ENCODE data around the gene KRT12.

Gene KRT12

GRCh38 chr17:40901981-40902474 is 35.0 kb upstream of the KRT12 start:
- Mint-ChIP-seq H3K27ac (no peak overlapping the region), H3K4me1 (ENCODE audit: low read depth) (peaks cover 12% of the 10 kb centered on the region), H3K4me3 (no peak overlapping the region), H3K27me3 (peaks cover 13% of the 10 kb centered on the region), H3K9me3 (no peaks in the 10 kb centered on the region), H3K36me3 (ENCODE audit: low read depth) (no peaks in the 10 kb centered on the region)
- intact Hi-C loops (cut with micrococcal nuclease), result no loop called here

- H3K27me3 Mint-ChIP-seq, result peaks cover 8% of the 10 kb centered on the region
- intact Hi-C loops (cut with micrococcal nuclease), result no loop called here
- H3K9me3 Mint-ChIP-seq, result no peaks in the 10 kb centered on the region
- H3K36me3 Mint-ChIP-seq (ENCODE audit: low read depth), result no peaks in the 10 kb centered on the region
- no peak overlapping the region for H3K4me3 Mint-ChIP-seq
- peaks cover 12% of the 10 kb centered on the region for H3K4me1 Mint-ChIP-seq (ENCODE audit: low read depth)
- H3K27ac Mint-ChIP-seq, result no peak overlapping the region
These were observed 33.9 kb upstream of the KRT12 start for GRCh38 chr17:40900809-40901356.

- Mint-ChIP-seq H3K9me3 (no peaks in the 10 kb centered on the region), H3K27me3 (peaks cover 3% of the 10 kb centered on the region), H3K4me1 (ENCODE audit: low read depth) (peaks cover 8% of the 10 kb centered on the region), H3K36me3 (ENCODE audit: low read depth) (no peaks in the 10 kb centered on the region), H3K4me3 (no peak overlapping the region), H3K27ac (no peak overlapping the region)
- intact Hi-C loops (cut with micrococcal nuclease), result no loop called here
These were observed 30.0 kb upstream of the KRT12 start for GRCh38 chr17:40896916-40897455.

- Mint-ChIP-seq H3K36me3 (ENCODE audit: low read depth) (no peaks in the 10 kb centered on the region), H3K4me3 (no peak overlapping the region), H3K4me1 (ENCODE audit: low read depth) (peaks cover 8% of the 10 kb centered on the region), H3K27me3 (peaks cover 3% of the 10 kb centered on the region), H3K27ac (no peak overlapping the region), H3K9me3 (no peaks in the 10 kb centered on the region)
- intact Hi-C loops (cut with micrococcal nuclease), result no loop called here
These were observed 28.2 kb upstream of the KRT12 start for GRCh38 chr17:40895106-40895730.

- Mint-ChIP-seq H3K27ac (no peak overlapping the region), H3K36me3 (ENCODE audit: low read depth) (no peaks in the 10 kb centered on the region), H3K9me3 (no peaks in the 10 kb centered on the region), H3K4me1 (ENCODE audit: low read depth) (no peaks in the 10 kb centered on the region), H3K4me3 (no peak overlapping the region), H3K27me3 (peaks cover 29% of the 10 kb centered on the region)
- intact Hi-C loops (cut with micrococcal nuclease), result no loop called here
These were observed 21.2 kb upstream of the KRT12 start for GRCh38 chr17:40888196-40888720.

GRCh38 chr17:40886090-40886489 is 19.1 kb upstream of the KRT12 start:
- no peak overlapping the region for H3K4me3 Mint-ChIP-seq
- H3K9me3 Mint-ChIP-seq, result no peaks in the 10 kb centered on the region
- intact Hi-C loops (cut with micrococcal nuclease), result no loop called here
- no peaks in the 10 kb centered on the region for H3K4me1 Mint-ChIP-seq (ENCODE audit: low read depth)
- H3K27me3 Mint-ChIP-seq, result peaks cover 33% of the 10 kb centered on the region
- H3K27ac Mint-ChIP-seq, result no peak overlapping the region
- no peaks in the 10 kb centered on the region for H3K36me3 Mint-ChIP-seq (ENCODE audit: low read depth)

GRCh38 chr17:40884708-40885512 is 17.9 kb upstream of the KRT12 start, which contains the start of gene KRT20:
Gene KRT20 (minus strand): TSS chr17:40885242. CDS start chr17:40885185, 57 bp downstream.
- intact Hi-C loops (cut with micrococcal nuclease), result no loop called here
- Mint-ChIP-seq H3K9me3 (no peaks in the 10 kb centered on the region), H3K36me3 (ENCODE audit: low read depth) (no peaks in the 10 kb centered on the region), H3K4me1 (ENCODE audit: low read depth) (no peaks in the 10 kb centered on the region), H3K27me3 (peaks cover 33% of the 10 kb centered on the region), H3K4me3 (no peak within 1 kb of the TSS), H3K27ac (no peak within 1 kb of the TSS)

GRCh38 chr17:40883626-40884334 is 16.8 kb upstream of the KRT12 start:
- Mint-ChIP-seq H3K4me3 (no peak overlapping the region), H3K27me3 (peaks cover 26% of the 10 kb centered on the region), H3K27ac (no peak overlapping the region), H3K4me1 (ENCODE audit: low read depth) (no peaks in the 10 kb centered on the region), H3K36me3 (ENCODE audit: low read depth) (no peaks in the 10 kb centered on the region), H3K9me3 (no peaks in the 10 kb centered on the region)
- intact Hi-C loops (cut with micrococcal nuclease), result no loop called here

- no peaks in the 10 kb centered on the region for H3K4me1 Mint-ChIP-seq (ENCODE audit: low read depth)
- peaks cover 25% of the 10 kb centered on the region for H3K27me3 Mint-ChIP-seq
- H3K4me3 Mint-ChIP-seq, result no peak overlapping the region
- H3K36me3 Mint-ChIP-seq (ENCODE audit: low read depth), result no peaks in the 10 kb centered on the region
- no peaks in the 10 kb centered on the region for H3K9me3 Mint-ChIP-seq
- intact Hi-C loops (cut with micrococcal nuclease), result no loop called here
- no peak overlapping the region for H3K27ac Mint-ChIP-seq
These were observed 16.0 kb upstream of the KRT12 start for GRCh38 chr17:40883031-40883430.

- no peaks in the 10 kb centered on the region for H3K9me3 Mint-ChIP-seq
- H3K36me3 Mint-ChIP-seq (ENCODE audit: low read depth), result no peaks in the 10 kb centered on the region
- H3K4me3 Mint-ChIP-seq, result no peak overlapping the region
- no peak overlapping the region for H3K27ac Mint-ChIP-seq
- H3K4me1 Mint-ChIP-seq (ENCODE audit: low read depth), result no peaks in the 10 kb centered on the region
- intact Hi-C loops (cut with micrococcal nuclease), result no loop called here
- H3K27me3 Mint-ChIP-seq, result peaks cover 16% of the 10 kb centered on the region
These were observed 12.0 kb upstream of the KRT12 start for GRCh38 chr17:40879026-40879425.

GRCh38 chr17:40878044-40878443 is 11.0 kb upstream of the KRT12 start:
- Mint-ChIP-seq H3K4me1 (ENCODE audit: low read depth) (no peaks in the 10 kb centered on the region), H3K9me3 (no peaks in the 10 kb centered on the region), H3K27me3 (peaks cover 8% of the 10 kb centered on the region), H3K4me3 (no peak overlapping the region), H3K36me3 (ENCODE audit: low read depth) (no peaks in the 10 kb centered on the region), H3K27ac (no peak overlapping the region)
- intact Hi-C loops (cut with micrococcal nuclease), result no loop called here

GRCh38 chr17:40873801-40874200 is 6.8 kb upstream of the KRT12 start:
- Mint-ChIP-seq H3K9me3 (no peaks in the 10 kb centered on the region), H3K4me3 (no peak overlapping the region), H3K36me3 (ENCODE audit: low read depth) (no peaks in the 10 kb centered on the region), H3K27ac (no peak overlapping the region), H3K4me1 (ENCODE audit: low read depth) (no peaks in the 10 kb centered on the region), H3K27me3 (peaks cover 13% of the 10 kb centered on the region)
- intact Hi-C loops (cut with micrococcal nuclease), result no loop called here

- no peak overlapping the region for H3K27ac Mint-ChIP-seq
- intact Hi-C loops (cut with micrococcal nuclease), result no loop called here
- H3K9me3 Mint-ChIP-seq, result no peaks in the 10 kb centered on the region
- no peaks in the 10 kb centered on the region for H3K4me1 Mint-ChIP-seq (ENCODE audit: low read depth)
- peaks cover 11% of the 10 kb centered on the region for H3K27me3 Mint-ChIP-seq
- no peak overlapping the region for H3K4me3 Mint-ChIP-seq
- no peaks in the 10 kb centered on the region for H3K36me3 Mint-ChIP-seq (ENCODE audit: low read depth)
These were observed 6.2 kb upstream of the KRT12 start for GRCh38 chr17:40873255-40873654.

Measured in dendritic cell treated with granulocyte-macrophage colony-stimulating factor and Interleukin-4, amounts not matched to agents 40 ng/mL and 50 ng/mL, for 4 days (primary cell).